HEK293 (cell line): Measurements from ENCODE around the gene SLC1A1.

Source experiments
- ZNF747 ChIP-seq: fragments of 450-650 bp; formaldehyde crosslinking; IDR thresholded peaks from 2 replicates; pipeline ENCODE4 v1.5.1; 2016; ENCODE audit warnings: missing biosample characterization, missing genetic modification characterization
- TF ChIP-seq, protein P1 (sequence below): fragments of 450-650 bp; formaldehyde crosslinking; IDR thresholded peaks from 2 replicates; pipeline ENCODE4 v1.5.1; 2016; ENCODE audit warnings: missing biosample characterization, missing genetic modification characterization

DNA sequence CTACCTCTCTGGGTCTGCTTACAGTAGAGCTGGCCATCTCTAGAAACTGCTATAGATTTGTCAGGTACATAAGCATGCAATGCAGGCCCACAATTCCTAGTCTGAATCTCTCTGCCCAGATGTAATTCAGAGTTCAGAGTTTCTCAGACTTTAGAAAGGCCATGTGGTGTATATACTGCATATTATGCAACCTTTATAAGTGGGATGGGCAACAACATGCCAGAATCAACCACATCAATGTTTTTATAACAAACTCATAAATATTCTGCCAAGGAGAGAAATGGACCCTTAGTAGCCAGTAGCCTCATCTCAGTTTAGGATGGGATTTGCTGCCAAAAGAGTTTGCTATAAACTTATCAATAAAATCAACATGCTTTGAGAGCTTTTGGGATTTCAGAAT is 78.8 kb downstream of the SLC1A1 start:
- TF ChIP-seq ZNF747: no peak
- TF ChIP-seq, protein P1, sequence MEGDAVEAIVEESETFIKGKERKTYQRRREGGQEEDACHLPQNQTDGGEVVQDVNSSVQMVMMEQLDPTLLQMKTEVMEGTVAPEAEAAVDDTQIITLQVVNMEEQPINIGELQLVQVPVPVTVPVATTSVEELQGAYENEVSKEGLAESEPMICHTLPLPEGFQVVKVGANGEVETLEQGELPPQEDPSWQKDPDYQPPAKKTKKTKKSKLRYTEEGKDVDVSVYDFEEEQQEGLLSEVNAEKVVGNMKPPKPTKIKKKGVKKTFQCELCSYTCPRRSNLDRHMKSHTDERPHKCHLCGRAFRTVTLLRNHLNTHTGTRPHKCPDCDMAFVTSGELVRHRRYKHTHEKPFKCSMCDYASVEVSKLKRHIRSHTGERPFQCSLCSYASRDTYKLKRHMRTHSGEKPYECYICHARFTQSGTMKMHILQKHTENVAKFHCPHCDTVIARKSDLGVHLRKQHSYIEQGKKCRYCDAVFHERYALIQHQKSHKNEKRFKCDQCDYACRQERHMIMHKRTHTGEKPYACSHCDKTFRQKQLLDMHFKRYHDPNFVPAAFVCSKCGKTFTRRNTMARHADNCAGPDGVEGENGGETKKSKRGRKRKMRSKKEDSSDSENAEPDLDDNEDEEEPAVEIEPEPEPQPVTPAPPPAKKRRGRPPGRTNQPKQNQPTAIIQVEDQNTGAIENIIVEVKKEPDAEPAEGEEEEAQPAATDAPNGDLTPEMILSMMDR (tag by site-specific recombination): no peak
